Bronchial epithelial cell (primary cell): ENCODE measurements around the gene PPP1R1C. TPM values are rescaled to one million over a fixed set of nuclear protein-coding genes. Genes with fewer than 3 reads are reported as not detected.

Experiments
- DNase-seq: peaks from one replicate; pipeline ENCODE4 v3.0.0-alpha.2; 2010; ENCODE audit warnings: low read depth
- FAIRE-seq: peaks from 2 replicates; lab custom pipeline; 2011; peaks lifted over from hg19 to GRCh38; lab: Jason Lieb, UNC
- H3K27me3 ChIP-seq: 2 replicates; pipeline ENCODE4 v1.5.1; 2011; ENCODE audit warnings: low read length; ENCODE audit not compliant: control insufficient read depth, insufficient read depth
- H3K36me3 ChIP-seq: 2 replicates; pipeline ENCODE4 v1.5.1; 2011; ENCODE audit warnings: low read length; ENCODE audit not compliant: control insufficient read depth, insufficient read depth
- H3K4me3 ChIP-seq: 2 replicates; pipeline ENCODE4 v1.5.1; 2011; ENCODE audit warnings: mild to moderate bottlenecking, low read depth, low read length, control low read depth
- CTCF ChIP-seq: IDR thresholded peaks from 2 replicates; pipeline ENCODE4 v1.5.1; 2011; ENCODE audit warnings: mild to moderate bottlenecking, moderate library complexity, low read length, control low read depth, inconsistent platforms; ENCODE audit not compliant: insufficient read depth, severe bottlenecking
- total RNA-seq: library from RNA; depleted of rRNA; stranded (reverse); fragments of >200 nt; gene quantifications from 2 replicates; pipeline ENCODE4 v1.2.1, GENCODE V29; 2014

Gene PPP1R1C
- total RNA-seq, 1 donor from 2014 or later: 2.1 TPM

- Histone ChIP-seq H3K27me3 (no peaks in the 10 kb centered on the region), H3K4me3 (no peak overlapping the region), H3K36me3 (no peaks in the 10 kb centered on the region)
- FAIRE-seq (no peak), DNase-seq (no peak)
- no peak for TF ChIP-seq CTCF
Measured at GRCh38 chr2:182128821-182129707, 143.4 kb downstream of the PPP1R1C start.

GRCh38 chr2:182132605-182133004 is 147.0 kb downstream of the PPP1R1C start:
- FAIRE-seq: no peak
- no peak overlapping the region for H3K4me3 ChIP-seq
- peaks cover 2% of the 10 kb centered on the region for H3K27me3 ChIP-seq
- no peak for DNase-seq
- H3K36me3 ChIP-seq: no peaks in the 10 kb centered on the region
- TF ChIP-seq CTCF: no peak

GRCh38 chr2:182133195-182133891 is 147.7 kb downstream of the PPP1R1C start:
- DNase-seq (peak; percentile 70), FAIRE-seq (no peak)
- TF ChIP-seq CTCF: no peak
- H3K4me3 ChIP-seq: no peak overlapping the region
- no peaks in the 10 kb centered on the region for H3K36me3 ChIP-seq
- H3K27me3 ChIP-seq: peaks cover 2% of the 10 kb centered on the region

GRCh38 chr2:182134201-182134600 is 148.5 kb downstream of the PPP1R1C start:
- Histone ChIP-seq H3K27me3 (peaks cover 2% of the 10 kb centered on the region), H3K4me3 (no peak overlapping the region), H3K36me3 (no peaks in the 10 kb centered on the region)
- no peak for TF ChIP-seq CTCF
- FAIRE-seq (no peak), DNase-seq (no peak)

GRCh38 chr2:182142062-182142461 is 156.4 kb downstream of the PPP1R1C start:
- H3K4me3 ChIP-seq: no peak overlapping the region
- no peak for FAIRE-seq
- DNase-seq: no peak
- H3K36me3 ChIP-seq: no peaks in the 10 kb centered on the region
- H3K27me3 ChIP-seq: peaks cover 4% of the 10 kb centered on the region
- TF ChIP-seq CTCF: no peak
